ENCODE data around the gene PGAP1. TPM values are rescaled to one million over a fixed set of nuclear protein-coding genes. Genes with fewer than 3 reads are reported as not detected.

PGAP1 gene, protein sequence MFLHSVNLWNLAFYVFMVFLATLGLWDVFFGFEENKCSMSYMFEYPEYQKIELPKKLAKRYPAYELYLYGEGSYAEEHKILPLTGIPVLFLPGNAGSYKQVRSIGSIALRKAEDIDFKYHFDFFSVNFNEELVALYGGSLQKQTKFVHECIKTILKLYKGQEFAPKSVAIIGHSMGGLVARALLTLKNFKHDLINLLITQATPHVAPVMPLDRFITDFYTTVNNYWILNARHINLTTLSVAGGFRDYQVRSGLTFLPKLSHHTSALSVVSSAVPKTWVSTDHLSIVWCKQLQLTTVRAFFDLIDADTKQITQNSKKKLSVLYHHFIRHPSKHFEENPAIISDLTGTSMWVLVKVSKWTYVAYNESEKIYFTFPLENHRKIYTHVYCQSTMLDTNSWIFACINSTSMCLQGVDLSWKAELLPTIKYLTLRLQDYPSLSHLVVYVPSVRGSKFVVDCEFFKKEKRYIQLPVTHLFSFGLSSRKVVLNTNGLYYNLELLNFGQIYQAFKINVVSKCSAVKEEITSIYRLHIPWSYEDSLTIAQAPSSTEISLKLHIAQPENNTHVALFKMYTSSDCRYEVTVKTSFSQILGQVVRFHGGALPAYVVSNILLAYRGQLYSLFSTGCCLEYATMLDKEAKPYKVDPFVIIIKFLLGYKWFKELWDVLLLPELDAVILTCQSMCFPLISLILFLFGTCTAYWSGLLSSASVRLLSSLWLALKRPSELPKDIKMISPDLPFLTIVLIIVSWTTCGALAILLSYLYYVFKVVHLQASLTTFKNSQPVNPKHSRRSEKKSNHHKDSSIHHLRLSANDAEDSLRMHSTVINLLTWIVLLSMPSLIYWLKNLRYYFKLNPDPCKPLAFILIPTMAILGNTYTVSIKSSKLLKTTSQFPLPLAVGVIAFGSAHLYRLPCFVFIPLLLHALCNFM
- 5.1 and 6.5 TPM in 2 replicates for total RNA-seq (2021)
- percentile 58 among the genes with signal in this experiment for Bru-seq, nascent RNA
- percentile 64 among the genes with signal in this experiment for BruChase-seq, experiment 1, labeled RNA remaining after a 2-hour chase
- BruChase-seq, experiment 2, labeled RNA remaining after a 6-hour chase = percentile 50 among the genes with signal in this experiment
- long read RNA-seq, partial matches to known transcripts = 1 of 2 reads
- long read RNA-seq, other reads (novel, unspliced or antisense) = 1 of 2 reads

DNA sequence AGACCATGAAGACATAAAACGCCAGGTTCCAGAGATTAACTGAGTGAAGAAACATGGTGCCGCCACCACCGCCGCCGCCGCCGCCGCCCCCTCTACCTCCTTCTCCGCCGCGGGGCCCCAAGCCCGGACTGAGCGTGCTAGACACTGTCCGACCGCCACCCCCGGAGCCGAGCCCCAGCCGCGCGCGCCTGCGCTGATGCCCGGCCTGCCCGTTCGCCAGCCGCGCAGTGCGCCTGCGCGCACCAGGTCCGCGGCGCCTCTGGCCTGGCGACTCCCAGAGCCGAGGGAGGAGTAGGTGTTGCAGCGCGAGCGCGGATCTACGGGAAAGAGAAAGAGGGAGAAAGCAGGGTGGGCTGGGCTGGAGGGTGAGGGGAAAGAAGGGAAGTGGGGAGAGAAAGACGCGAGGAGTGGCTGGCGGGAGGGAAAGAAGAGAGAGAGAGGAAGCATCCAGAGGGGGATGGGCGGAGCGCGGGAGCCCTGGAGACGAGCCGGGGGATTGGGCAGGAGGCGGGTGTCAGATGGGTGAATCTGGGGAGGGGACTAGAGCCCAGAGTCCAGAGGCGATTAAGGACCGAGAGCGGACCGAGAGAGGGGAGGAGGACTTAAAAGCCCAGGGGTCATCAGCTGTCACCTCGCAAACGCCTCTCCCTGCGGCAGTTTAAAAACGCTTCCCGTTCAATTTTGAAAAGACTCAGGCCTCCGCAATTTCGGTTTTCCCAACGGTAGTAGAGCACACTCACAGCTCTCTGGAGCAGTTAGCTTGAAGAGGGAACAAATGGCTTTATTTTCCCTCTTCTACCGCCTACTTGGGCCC, at the start of gene PGAP1:
TSS of gene PGAP1 (minus strand) at position 146 of the 814 bp plus-strand sequence. CDS start at position 55, 91 bp downstream.
- Histone ChIP-seq H3K4me3 (peak within 1 kb of the TSS; percentile 98), H3K9me3 (ENCODE audit: insufficient read depth, low read depth) (no peaks in the 10 kb centered on the region), H3K4me2 (peak within 1 kb of the TSS; percentile 93), H3K27me3 (ENCODE audit: insufficient read depth, low read depth) (no peaks in the 10 kb centered on the region), H2AFZ (peak within 1 kb of the TSS; percentile 99), H3K4me1 (replicated peaks; ENCODE audit: insufficient read depth) (peaks cover 18% of the 10 kb centered on the region), H3K27ac (peak within 1 kb of the TSS; percentile 60), H3K36me3 (ENCODE audit: low read depth) (no peaks in the 10 kb centered on the region), H3K9me2 (ENCODE audit: insufficient read depth) (no peaks in the 10 kb centered on the region), H3F3A (ENCODE audit: insufficient read depth, low read depth) (peaks cover 6% of the 10 kb centered on the region; the same call in 1 of the 2 replicates), H3K79me2 (ENCODE audit: low read depth) (peaks cover 24% of the 10 kb centered on the region), H4K20me1 (ENCODE audit: insufficient read depth) (no peaks in the 10 kb centered on the region)
- no peak for TF ChIP-seq EZH2 (IDR thresholded peaks at IDR 0.05; ENCODE audit: low read depth)
- TF ChIP-seq, protein P1, sequence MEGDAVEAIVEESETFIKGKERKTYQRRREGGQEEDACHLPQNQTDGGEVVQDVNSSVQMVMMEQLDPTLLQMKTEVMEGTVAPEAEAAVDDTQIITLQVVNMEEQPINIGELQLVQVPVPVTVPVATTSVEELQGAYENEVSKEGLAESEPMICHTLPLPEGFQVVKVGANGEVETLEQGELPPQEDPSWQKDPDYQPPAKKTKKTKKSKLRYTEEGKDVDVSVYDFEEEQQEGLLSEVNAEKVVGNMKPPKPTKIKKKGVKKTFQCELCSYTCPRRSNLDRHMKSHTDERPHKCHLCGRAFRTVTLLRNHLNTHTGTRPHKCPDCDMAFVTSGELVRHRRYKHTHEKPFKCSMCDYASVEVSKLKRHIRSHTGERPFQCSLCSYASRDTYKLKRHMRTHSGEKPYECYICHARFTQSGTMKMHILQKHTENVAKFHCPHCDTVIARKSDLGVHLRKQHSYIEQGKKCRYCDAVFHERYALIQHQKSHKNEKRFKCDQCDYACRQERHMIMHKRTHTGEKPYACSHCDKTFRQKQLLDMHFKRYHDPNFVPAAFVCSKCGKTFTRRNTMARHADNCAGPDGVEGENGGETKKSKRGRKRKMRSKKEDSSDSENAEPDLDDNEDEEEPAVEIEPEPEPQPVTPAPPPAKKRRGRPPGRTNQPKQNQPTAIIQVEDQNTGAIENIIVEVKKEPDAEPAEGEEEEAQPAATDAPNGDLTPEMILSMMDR (conservative IDR thresholded peaks at IDR 0.05) = no peak
- no TSS peak for BruUV-seq (replicated peaks)
- intact Hi-C loops (cut with micrococcal nuclease; ENCODE audit: unreplicated experiment) = loop anchor here (1.0 to 5.0 kb wide), 2 partner anchors 62 to 451 kb away; no protein-coding TSS in a partner anchor
- POLR2A ChIA-PET (ENCODE audit: unreplicated experiment) = no interaction called here
- DNase-seq = peak; percentile 62 to 86
- CTCF ChIA-PET = interaction anchor here (0.6 kb wide), 1 partner anchor 289 kb away, joined by 8 read pairs; no protein-coding TSS in a partner anchor

DNA sequence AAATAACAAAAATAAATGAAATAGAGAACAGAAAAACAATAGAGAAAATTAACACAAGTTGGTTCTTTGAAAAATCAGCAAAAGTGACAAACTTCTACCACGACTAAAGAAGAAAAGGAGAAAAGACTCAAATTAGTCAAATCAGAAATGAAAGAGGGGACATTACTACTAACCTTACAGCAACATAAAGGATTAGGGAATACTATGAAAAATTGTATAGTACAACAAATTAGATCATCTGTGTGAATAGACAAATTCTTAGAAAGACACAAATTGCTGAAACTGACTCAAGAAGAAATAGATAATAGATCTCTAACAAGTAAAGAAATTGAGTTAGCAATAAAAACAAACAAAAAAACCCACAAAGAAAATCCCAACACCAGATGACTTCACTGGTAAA, 48.5 kb upstream of the PGAP1 start:
- TF ChIP-seq EZH2 (IDR thresholded peaks at IDR 0.05; ENCODE audit: low read depth) = no peak
- TF ChIP-seq, protein P1 (conservative IDR thresholded peaks at IDR 0.05) = no peak
- H3K79me2 ChIP-seq (ENCODE audit: low read depth) = no peaks in the 10 kb centered on the region
- BruUV-seq (replicated peaks) = no TSS peak
- no peaks in the 10 kb centered on the region for H4K20me1 ChIP-seq (ENCODE audit: insufficient read depth)
- H3K4me1 ChIP-seq (replicated peaks; ENCODE audit: insufficient read depth) = no peaks in the 10 kb centered on the region
- POLR2A ChIA-PET (ENCODE audit: unreplicated experiment) = no interaction called here
- no peak overlapping the region for H3K27ac ChIP-seq
- no peak overlapping the region for H3K4me2 ChIP-seq
- no peaks in the 10 kb centered on the region for H3K36me3 ChIP-seq (ENCODE audit: low read depth)
- no peaks in the 10 kb centered on the region for H3K9me2 ChIP-seq (ENCODE audit: insufficient read depth)
- no peak overlapping the region for H2AFZ ChIP-seq
- H3K9me3 ChIP-seq (ENCODE audit: insufficient read depth, low read depth) = no peaks in the 10 kb centered on the region
- no peaks in the 10 kb centered on the region for H3F3A ChIP-seq (ENCODE audit: insufficient read depth, low read depth)
- intact Hi-C loops (cut with micrococcal nuclease; ENCODE audit: unreplicated experiment) = no loop called here
- DNase-seq = no peak
- CTCF ChIA-PET = no interaction called here
- H3K4me3 ChIP-seq = no peak overlapping the region
- H3K27me3 ChIP-seq (ENCODE audit: insufficient read depth, low read depth) = no peaks in the 10 kb centered on the region
